ENCODE results near the gene HDAC10. TPM values are rescaled to one million over a fixed set of nuclear protein-coding genes. Genes with fewer than 3 reads are reported as not detected.
"Not testable (repeated sequence)": the region's sequence is repeated elsewhere in the genome, so short reads cannot be mapped to it uniquely, and the experiment has no call there.

Gene HDAC10
- total RNA-seq, 4 donors from 2014 or later = 10.2 to 19.5 (median 17.4) TPM

DNA sequence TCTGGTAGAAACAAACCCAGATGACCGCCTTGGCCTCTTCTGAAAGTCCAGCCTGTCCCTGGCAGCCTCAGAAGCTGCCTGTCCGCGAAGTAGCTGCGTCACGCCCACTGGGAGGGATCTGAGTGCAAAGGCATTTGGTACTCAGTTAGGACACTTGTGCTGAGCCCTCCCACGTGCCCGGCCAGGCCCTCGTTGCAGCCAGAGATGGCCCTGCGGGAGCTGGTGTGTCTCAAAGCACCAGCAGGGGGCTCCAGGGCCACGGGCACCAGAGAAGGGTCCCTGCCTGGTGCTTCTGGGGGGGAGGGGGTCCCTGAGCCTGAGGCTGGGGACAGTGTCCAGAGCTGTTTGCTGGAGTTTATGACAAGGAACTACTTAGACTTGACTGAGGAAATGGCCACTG lies 44.5 kb downstream of the HDAC10 start:
- TF ChIP-seq POLR2A (IDR thresholded peaks at IDR 0.05; ENCODE audit: low read depth) = no peak
- TF ChIP-seq POLR2AphosphoS5 (IDR thresholded peaks at IDR 0.05) = peak; percentile 12 to 52
- TF ChIP-seq EP300 (IDR thresholded peaks at IDR 0.05) = no peak
- TF ChIP-seq, protein P1, sequence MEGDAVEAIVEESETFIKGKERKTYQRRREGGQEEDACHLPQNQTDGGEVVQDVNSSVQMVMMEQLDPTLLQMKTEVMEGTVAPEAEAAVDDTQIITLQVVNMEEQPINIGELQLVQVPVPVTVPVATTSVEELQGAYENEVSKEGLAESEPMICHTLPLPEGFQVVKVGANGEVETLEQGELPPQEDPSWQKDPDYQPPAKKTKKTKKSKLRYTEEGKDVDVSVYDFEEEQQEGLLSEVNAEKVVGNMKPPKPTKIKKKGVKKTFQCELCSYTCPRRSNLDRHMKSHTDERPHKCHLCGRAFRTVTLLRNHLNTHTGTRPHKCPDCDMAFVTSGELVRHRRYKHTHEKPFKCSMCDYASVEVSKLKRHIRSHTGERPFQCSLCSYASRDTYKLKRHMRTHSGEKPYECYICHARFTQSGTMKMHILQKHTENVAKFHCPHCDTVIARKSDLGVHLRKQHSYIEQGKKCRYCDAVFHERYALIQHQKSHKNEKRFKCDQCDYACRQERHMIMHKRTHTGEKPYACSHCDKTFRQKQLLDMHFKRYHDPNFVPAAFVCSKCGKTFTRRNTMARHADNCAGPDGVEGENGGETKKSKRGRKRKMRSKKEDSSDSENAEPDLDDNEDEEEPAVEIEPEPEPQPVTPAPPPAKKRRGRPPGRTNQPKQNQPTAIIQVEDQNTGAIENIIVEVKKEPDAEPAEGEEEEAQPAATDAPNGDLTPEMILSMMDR (IDR thresholded peaks at IDR 0.05) = peak in 2 of 3 experiments; percentile 11 to 49
- Histone ChIP-seq H3K27me3 (no peaks in the 10 kb centered on the region), H3K9me3 (no peaks in the 10 kb centered on the region), H3K4me3 (no peak overlapping the region), H3K36me3 (peaks cover 14 to 63% (median 58%) of the 10 kb centered on the region in 4 donors), H3K4me1 (peaks cover 28 to 61% (median 50%) of the 10 kb centered on the region in 4 donors), H3K27ac (replicated peaks in 1 of 4) (peak overlapping the region; percentile 24 to 59 (median 50))
- intact Hi-C loops (cut with DNase I) = no loop called here
- no peak for DNase-seq (ENCODE audit: extremely low spot score)
- 100% methylated on average over 2 of the region's 10 CpGs for WGBS

DNA sequence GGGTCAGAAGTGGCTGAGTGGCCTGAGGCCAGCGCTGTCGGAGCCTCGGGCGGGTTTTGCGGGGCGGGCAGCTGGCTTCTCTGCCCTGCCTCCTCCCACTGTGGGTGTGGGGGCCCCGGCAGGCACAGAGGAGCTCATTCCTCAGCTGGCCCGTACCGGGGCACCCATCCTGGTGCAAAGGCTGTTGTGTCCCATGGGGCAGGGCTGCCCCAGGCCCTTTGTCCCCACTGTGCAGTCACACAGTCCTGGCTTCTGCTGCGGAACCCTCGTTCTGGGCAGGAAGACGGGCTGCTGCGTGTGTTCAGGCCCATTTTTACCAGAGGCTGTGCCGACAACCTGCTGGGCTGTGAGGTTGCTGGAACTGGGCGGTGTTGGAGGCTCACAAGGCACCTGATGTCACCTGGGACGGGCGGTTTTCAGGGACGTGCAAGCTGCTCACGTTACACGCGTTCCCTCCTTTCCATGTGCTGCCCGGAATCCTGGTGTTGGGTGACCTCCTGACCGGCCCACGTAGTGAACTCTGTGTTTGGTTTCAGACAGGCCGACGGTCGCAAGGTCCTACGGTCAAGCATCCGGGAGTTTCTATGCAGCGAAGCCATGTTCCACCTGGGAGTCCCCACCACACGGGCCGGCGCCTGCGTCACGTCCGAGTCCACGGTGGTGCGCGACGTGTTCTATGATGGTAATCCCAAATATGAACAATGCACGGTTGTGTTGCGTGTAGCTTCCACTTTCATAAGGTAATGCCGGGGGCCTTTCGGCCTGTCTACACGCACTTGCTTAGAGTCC lies 45.1 kb downstream of the HDAC10 start:
- 90% methylated on average over 31 of the region's 45 CpGs for WGBS
- TF ChIP-seq EP300 (IDR thresholded peaks at IDR 0.05) (no peak), POLR2A (IDR thresholded peaks at IDR 0.05; ENCODE audit: low read depth) (no peak), POLR2AphosphoS5 (IDR thresholded peaks at IDR 0.05) (no peak)
- TF ChIP-seq, protein P1 (IDR thresholded peaks at IDR 0.05) = no peak
- Histone ChIP-seq H3K4me3 (no peak overlapping the region), H3K27me3 (no peaks in the 10 kb centered on the region), H3K27ac (replicated peaks in 1 of 4) (peak overlapping the region; percentile 1 to 59 (median 50)), H3K36me3 (peaks cover 12 to 57% (median 54%) of the 10 kb centered on the region in 4 donors), H3K4me1 (peaks cover 28 to 65% (median 53%) of the 10 kb centered on the region in 4 donors), H3K9me3 (no peaks in the 10 kb centered on the region)
- no peak for DNase-seq (ENCODE audit: extremely low spot score)
- intact Hi-C loops (cut with DNase I) = no loop called here

DNA sequence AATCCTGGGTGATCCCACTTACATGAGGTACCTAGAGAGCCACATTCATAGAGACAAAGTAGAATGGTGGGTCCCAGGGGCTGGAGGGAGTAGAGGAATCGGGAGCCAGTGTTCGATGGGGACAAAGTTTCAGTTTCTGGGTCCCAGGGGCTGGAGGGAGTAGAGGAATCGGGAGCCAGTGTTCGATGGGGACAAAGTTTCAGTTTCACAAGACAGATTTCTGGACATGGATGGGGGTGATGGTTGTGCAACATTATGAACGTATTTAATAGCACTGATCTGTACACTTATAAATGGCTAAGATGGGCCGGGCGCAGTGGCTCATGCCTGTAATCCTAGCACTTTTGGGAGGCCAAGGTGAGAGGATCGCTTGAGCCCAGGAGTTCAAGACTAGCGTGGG lies 46.1 kb downstream of the HDAC10 start:
- H3K27me3 ChIP-seq; H3K4me3 ChIP-seq; H3K27ac ChIP-seq (replicated peaks in 1 of 4); intact Hi-C loops (cut with DNase I); H3K9me3 ChIP-seq; DNase-seq (ENCODE audit: extremely low spot score): not testable (repeated sequence)
- Histone ChIP-seq H3K4me1 (peaks cover 31 to 63% (median 56%) of the 10 kb centered on the region in 4 donors), H3K36me3 (peaks cover 6 to 47% (median 44%) of the 10 kb centered on the region in 4 donors)
- WGBS = 83% methylated on average over 9 of the region's 9 CpGs

DNA sequence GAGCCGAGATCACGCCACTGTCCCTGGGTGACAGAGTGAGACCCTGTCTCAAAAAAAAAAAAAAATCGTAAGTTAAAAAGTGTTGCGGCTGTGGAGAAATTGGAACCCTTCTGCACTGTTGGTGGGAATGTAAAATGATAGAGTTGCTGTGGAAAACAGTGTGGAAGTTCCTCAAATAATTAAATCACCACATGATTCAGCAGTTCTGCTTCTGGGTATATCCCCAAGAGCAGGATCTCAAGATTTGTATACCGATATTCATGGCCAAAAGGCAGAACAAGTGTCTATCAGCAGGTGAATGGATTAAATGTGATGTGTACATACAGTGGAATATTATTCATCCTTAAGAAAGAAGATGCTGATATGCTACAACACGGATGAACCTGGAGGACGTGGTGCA lies 46.5 kb downstream of the HDAC10 start:
- Histone ChIP-seq H3K9me3 (no peaks in the 10 kb centered on the region), H3K27ac (replicated peaks in 1 of 4) (no peak overlapping the region), H3K36me3 (peaks cover 6 to 46% (median 42%) of the 10 kb centered on the region in 4 donors), H3K27me3 (no peaks in the 10 kb centered on the region), H3K4me1 (peaks cover 35 to 63% (median 58%) of the 10 kb centered on the region in 4 donors), H3K4me3 (no peak overlapping the region)
- intact Hi-C loops (cut with DNase I) = no loop called here
- DNase-seq (ENCODE audit: extremely low spot score) = no peak
- TF ChIP-seq EP300 (IDR thresholded peaks at IDR 0.05) (no peak), POLR2A (IDR thresholded peaks at IDR 0.05; ENCODE audit: low read depth) (no peak), POLR2AphosphoS5 (IDR thresholded peaks at IDR 0.05) (no peak)
- TF ChIP-seq, protein P1 (IDR thresholded peaks at IDR 0.05) = no peak
- WGBS = 80% methylated on average over 7 of the region's 7 CpGs

DNA sequence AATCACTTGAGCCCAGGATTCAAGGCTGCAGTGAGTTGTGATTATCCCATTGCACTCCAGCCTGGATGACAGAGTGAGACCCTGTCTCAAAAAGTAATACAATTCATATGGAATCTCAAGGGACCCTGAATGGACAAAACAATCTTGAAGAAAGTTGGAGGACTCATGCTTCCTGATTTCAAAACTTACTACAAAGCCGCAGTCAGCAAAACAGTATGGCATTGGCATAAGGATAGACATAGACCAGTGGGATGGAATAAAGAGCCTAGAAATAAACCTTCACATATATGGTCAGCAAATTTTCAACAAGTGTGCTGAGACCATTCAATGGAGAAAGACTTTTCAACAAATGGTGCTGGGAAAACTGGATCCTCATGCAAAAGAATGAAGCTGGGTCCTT lies 47.8 kb downstream of the HDAC10 start:
- Histone ChIP-seq H3K4me3 (no peak overlapping the region), H3K9me3 (no peaks in the 10 kb centered on the region), H3K27me3 (no peaks in the 10 kb centered on the region), H3K4me1 (peaks cover 39 to 62% (median 57%) of the 10 kb centered on the region in 4 donors), H3K27ac (replicated peaks in 1 of 4) (no peak overlapping the region), H3K36me3 (peaks cover 3 to 41% (median 38%) of the 10 kb centered on the region in 4 donors)
- no peak for DNase-seq (ENCODE audit: extremely low spot score)
- intact Hi-C loops (cut with DNase I) = no loop called here
- no peak for TF ChIP-seq POLR2A (IDR thresholded peaks at IDR 0.05; ENCODE audit: low read depth)
- no peak for TF ChIP-seq EP300 (IDR thresholded peaks at IDR 0.05)
- TF ChIP-seq POLR2AphosphoS5 (IDR thresholded peaks at IDR 0.05) = no peak
- TF ChIP-seq, protein P1 (IDR thresholded peaks at IDR 0.05) = no peak
- 100% methylated on average over 1 of the region's 1 CpG for WGBS
